Ascending aorta (tissue), 2 donors: ENCODE measurements around the gene CRIP2. TPM values are rescaled to one million over a fixed set of nuclear protein-coding genes. Genes with fewer than 3 reads are reported as not detected.

Experiments
- DNase-seq, 2 donors: peaks; one replicate each; pipeline ENCODE4 v3.0.0-alpha.2; 2019; ENCODE audit warnings: low spot score in 2 of 2
- H3K27ac ChIP-seq, 2 donors: fragments of 200-600 bp; sonication (generic); one replicate each; pipeline ENCODE4 v1.5.1; 2016 to 2017; ENCODE audit warnings: mild to moderate bottlenecking in 1 of 2
- H3K27me3 ChIP-seq: fragments of 200-600 bp; sonication (generic); one replicate; pipeline ENCODE4 v1.5.1; 2017
- H3K36me3 ChIP-seq, 2 donors: fragments of 200-600 bp; sonication (generic); one replicate each; pipeline ENCODE4 v1.5.1; 2016
- H3K4me1 ChIP-seq, 2 donors: fragments of 200-600 bp; sonication (generic); one replicate each; pipeline ENCODE4 v1.5.1; 2016 to 2017; ENCODE audit warnings: mild to moderate bottlenecking in 1 of 2
- H3K4me3 ChIP-seq, 2 donors: fragments of 200-600 bp; sonication (generic); one replicate each; pipeline ENCODE4 v1.5.1; 2016 to 2017; ENCODE audit warnings: mild to moderate bottlenecking in 1 of 2
- H3K9me3 ChIP-seq, 2 donors: fragments of 200-600 bp; sonication (generic); one replicate each; pipeline ENCODE4 v1.5.1; 2016
- intact Hi-C: fragments of 100-400 bp; cut with DNase I; formaldehyde crosslinking; loops from one replicate; pipeline ENCODE4 v1.15.1; 2023
- total RNA-seq: library from RNA; depleted of rRNA; stranded (reverse); fragments of >200 nt; gene quantifications from one replicate; pipeline ENCODE4 v1.1.0, GENCODE V29; 2016
- TF ChIP-seq, protein P1 (sequence below), 3 experiments: fragments of 200-600 bp in 2 of 3; fragments of 450-650 bp in 1 of 3; sonication (generic) in 2 of 3; IDR thresholded peaks; one replicate each; pipeline ENCODE4 v1.5.1; 2016 to 2019; ENCODE audit warnings: antibody characterized with exemption in 3 of 3, mild to moderate bottlenecking in 1 of 3, moderate library complexity in 1 of 3

Gene CRIP2
- total RNA-seq, 1 donor from 2014 or later = 665 TPM

DNA sequence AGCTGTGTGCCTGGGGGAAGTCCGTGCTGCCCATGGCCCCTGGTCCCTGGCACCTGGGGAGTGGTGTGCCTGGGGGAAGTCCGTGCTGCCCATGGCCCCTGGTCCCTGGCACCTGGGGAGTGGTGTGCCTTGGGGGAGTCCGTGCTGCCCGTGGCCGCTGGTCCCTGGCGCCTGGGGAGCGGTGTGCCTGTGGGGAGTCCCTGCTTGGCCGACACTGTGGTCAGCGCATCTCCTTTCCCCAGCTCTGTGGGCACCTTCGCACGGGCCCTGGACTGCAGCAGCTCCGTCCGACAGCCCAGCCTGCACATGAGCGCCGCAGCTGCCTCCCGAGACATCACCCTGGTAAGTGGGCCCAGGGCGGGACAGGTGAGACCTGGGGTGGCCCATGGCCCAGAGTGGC, 14.5 kb upstream of the CRIP2 start:
- intact Hi-C loops = no loop called here
- TF ChIP-seq, protein P1, sequence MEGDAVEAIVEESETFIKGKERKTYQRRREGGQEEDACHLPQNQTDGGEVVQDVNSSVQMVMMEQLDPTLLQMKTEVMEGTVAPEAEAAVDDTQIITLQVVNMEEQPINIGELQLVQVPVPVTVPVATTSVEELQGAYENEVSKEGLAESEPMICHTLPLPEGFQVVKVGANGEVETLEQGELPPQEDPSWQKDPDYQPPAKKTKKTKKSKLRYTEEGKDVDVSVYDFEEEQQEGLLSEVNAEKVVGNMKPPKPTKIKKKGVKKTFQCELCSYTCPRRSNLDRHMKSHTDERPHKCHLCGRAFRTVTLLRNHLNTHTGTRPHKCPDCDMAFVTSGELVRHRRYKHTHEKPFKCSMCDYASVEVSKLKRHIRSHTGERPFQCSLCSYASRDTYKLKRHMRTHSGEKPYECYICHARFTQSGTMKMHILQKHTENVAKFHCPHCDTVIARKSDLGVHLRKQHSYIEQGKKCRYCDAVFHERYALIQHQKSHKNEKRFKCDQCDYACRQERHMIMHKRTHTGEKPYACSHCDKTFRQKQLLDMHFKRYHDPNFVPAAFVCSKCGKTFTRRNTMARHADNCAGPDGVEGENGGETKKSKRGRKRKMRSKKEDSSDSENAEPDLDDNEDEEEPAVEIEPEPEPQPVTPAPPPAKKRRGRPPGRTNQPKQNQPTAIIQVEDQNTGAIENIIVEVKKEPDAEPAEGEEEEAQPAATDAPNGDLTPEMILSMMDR (IDR thresholded peaks at IDR 0.05) = no peak
- no peak overlapping the region for H3K27ac ChIP-seq
- no peak for DNase-seq
- no peak overlapping the region for H3K4me3 ChIP-seq
- H3K9me3 ChIP-seq = no peaks in the 10 kb centered on the region
- no peaks in the 10 kb centered on the region for H3K4me1 ChIP-seq
- H3K36me3 ChIP-seq = peaks cover 62 to 68% of the 10 kb centered on the region in 2 donors
- no peaks in the 10 kb centered on the region for H3K27me3 ChIP-seq

- intact Hi-C loops = no loop called here
- Histone ChIP-seq H3K9me3 (no peaks in the 10 kb centered on the region), H3K4me3 (no peak overlapping the region), H3K4me1 (no peaks in the 10 kb centered on the region), H3K36me3 (peaks cover 60 to 68% of the 10 kb centered on the region in 2 donors), H3K27me3 (no peaks in the 10 kb centered on the region), H3K27ac (no peak overlapping the region)
- TF ChIP-seq, protein P1 (IDR thresholded peaks at IDR 0.05) = no peak
- no peak for DNase-seq
Measured at GRCh38 chr14:105460616-105461015, 14.0 kb upstream of the CRIP2 start.

DNA sequence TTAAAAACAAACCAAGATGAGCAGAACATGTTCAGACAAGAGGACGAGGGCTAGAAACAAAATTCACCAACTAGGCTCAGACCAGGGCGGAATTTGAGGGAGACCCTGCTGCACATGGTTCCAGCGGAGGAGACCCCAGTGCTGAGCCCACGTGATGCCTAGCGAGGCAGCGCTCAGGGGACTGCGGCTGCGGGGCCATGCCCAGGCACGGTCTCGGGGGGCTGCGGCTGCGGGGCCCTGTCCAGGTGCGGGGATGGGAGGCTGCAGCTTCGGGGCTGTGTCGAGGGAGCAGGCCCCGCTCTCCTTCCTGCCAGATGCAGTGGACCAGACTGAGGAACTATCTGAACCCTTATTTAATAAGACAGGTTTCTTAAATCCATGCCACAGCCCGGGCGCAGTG, 12.7 kb upstream of the CRIP2 start:
- no peak for DNase-seq
- peaks cover 54 to 63% of the 10 kb centered on the region in 2 donors for H3K36me3 ChIP-seq
- intact Hi-C loops = no loop called here

DNA sequence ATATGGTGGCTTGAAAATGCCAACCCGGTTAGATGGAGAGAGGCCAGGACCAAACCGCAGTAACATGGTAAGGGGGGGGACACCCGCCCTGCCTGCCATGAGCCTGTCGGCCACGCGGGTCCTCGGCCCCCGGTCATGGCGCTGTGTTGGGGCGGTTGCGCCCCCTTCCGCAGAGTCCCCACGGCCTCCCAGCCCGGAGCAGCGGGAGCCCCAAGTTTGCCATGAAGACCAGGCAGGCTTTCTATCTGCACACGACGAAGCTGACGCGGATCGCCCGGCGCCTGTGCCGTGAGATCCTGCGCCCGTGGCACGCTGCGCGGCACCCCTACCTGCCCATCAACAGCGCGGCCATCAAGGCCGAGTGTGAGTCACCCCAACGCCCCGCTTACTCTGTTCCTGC, 10.1 kb upstream of the CRIP2 start:
- peaks cover 45 to 58% of the 10 kb centered on the region in 2 donors for H3K36me3 ChIP-seq

More for the DNA sequence above, 12.7 kb upstream of the CRIP2 start:
- Histone ChIP-seq H3K9me3 (no peaks in the 10 kb centered on the region), H3K27ac (no peak overlapping the region), H3K4me1 (no peaks in the 10 kb centered on the region), H3K4me3 (no peak overlapping the region), H3K27me3 (no peaks in the 10 kb centered on the region)
- TF ChIP-seq, protein P1 (IDR thresholded peaks at IDR 0.05) = no peak

GRCh38 chr14:105465209-105466031, 9.2 kb upstream of the CRIP2 start:
- TF ChIP-seq, protein P1 (IDR thresholded peaks at IDR 0.05) = no peak
- H3K36me3 ChIP-seq = peaks cover 52 to 61% of the 10 kb centered on the region in 2 donors
- peaks cover 12 to 15% of the 10 kb centered on the region in 2 donors for H3K4me1 ChIP-seq

More for the DNA sequence above, 10.1 kb upstream of the CRIP2 start:
- Histone ChIP-seq H3K27me3 (no peaks in the 10 kb centered on the region), H3K4me3 (no peak overlapping the region), H3K9me3 (no peaks in the 10 kb centered on the region), H3K27ac (no peak overlapping the region), H3K4me1 (peaks cover 12 to 15% of the 10 kb centered on the region in 2 donors)
- intact Hi-C loops = no loop called here
- TF ChIP-seq, protein P1 (IDR thresholded peaks at IDR 0.05) = no peak
- no peak for DNase-seq

More at GRCh38 chr14:105465209-105466031, 9.2 kb upstream of the CRIP2 start:
- Histone ChIP-seq H3K27ac (no peak overlapping the region), H3K27me3 (no peaks in the 10 kb centered on the region), H3K9me3 (no peaks in the 10 kb centered on the region), H3K4me3 (no peak overlapping the region)
- intact Hi-C loops = no loop called here
- no peak for DNase-seq
